ENCODE results near the gene PLXNA2. TPM values are rescaled to one million over a fixed set of nuclear protein-coding genes. Genes with fewer than 3 reads are reported as not detected.

PLXNA2 gene
- total and polyA plus RNA-seq, 8 donors, result 48.7 to 137 (median 72.9) TPM

- Histone ChIP-seq H3K36me3 (peaks cover 0 to 53% (median 20%) of the 10 kb centered on the region in 3 donors), H3K27me3 (no peaks in the 10 kb centered on the region), H3K9me3 (no peaks in the 10 kb centered on the region), H3K4me3 (no peak overlapping the region), H3K4me1 (peaks cover 5 to 13% (median 13%) of the 10 kb centered on the region in 3 donors), H3K27ac (no peak overlapping the region)
- ATAC-seq (no peak), FAIRE-seq (no peak), DNase-seq (no peak)
- no peak for TF ChIP-seq CTCF (IDR thresholded peaks at IDR 0.05)
- 76 to 84% methylated on average over 8 of the region's 8 CpGs for WGBS, 2 donors
- intact Hi-C loops (cut with DNase I), result no loop called here
Observed at GRCh38 chr1:208052135-208052534, 192.0 kb downstream of the PLXNA2 start.

DNA sequence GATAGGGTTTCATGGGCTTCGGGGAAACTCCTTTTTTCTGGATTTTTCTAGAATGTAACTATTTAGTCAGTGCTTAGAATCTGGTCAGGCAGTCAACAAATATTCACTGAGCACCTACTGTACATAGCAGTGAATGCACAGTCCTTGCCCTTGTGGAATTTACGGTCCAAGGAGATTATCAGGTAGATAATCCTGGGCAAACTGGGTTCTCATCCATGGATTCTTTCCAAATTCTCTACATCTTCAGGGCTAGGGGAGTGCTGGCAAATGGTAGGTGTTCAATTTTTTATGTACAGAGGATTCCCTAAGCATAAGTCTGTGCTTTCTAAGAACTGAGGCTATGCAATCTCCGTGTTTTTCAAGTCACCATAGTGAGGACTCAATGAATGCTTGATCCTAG is 192.5 kb downstream of the PLXNA2 start:
- DNase-seq (no peak), FAIRE-seq (no peak), ATAC-seq (no peak)
- peaks cover 8 to 17% (median 16%) of the 10 kb centered on the region in 3 donors for H3K4me1 ChIP-seq
- no peak overlapping the region for H3K4me3 ChIP-seq
- 86 to 94% methylated on average over 3 of the region's 3 CpGs for WGBS, 2 donors
- peaks cover 0 to 53% (median 20%) of the 10 kb centered on the region in 3 donors for H3K36me3 ChIP-seq
- no peaks in the 10 kb centered on the region for H3K9me3 ChIP-seq
- TF ChIP-seq CTCF (IDR thresholded peaks at IDR 0.05), result no peak
- no peaks in the 10 kb centered on the region for H3K27me3 ChIP-seq
- intact Hi-C loops (cut with DNase I), result no loop called here
- H3K27ac ChIP-seq, result no peak overlapping the region

DNA sequence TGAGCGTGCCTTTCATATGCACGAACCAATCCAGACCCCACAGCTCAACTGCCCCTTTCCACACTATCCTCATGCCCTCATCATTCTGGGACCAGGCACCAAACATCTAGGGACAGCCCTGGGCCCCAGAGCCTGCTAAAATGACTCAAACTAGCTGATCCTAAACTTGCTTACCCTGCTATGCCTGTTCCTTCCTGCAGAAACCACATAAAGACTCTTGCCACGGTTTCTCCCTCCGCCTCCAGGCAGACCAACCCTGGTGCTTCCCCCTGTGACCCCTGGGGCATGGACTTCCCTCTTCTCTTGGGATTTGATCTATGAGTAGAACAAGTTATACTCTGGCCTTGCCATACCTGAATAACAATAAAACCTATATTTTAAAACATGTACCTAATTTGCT is 195.3 kb downstream of the PLXNA2 start:
- ATAC-seq (no peak), DNase-seq (no peak), FAIRE-seq (no peak)
- H3K9me3 ChIP-seq, result no peaks in the 10 kb centered on the region
- WGBS, 2 donors, result 89% methylated on average over 4 of the region's 4 CpGs
- H3K4me1 ChIP-seq, result peaks cover 32 to 40% (median 38%) of the 10 kb centered on the region in 3 donors
- peaks cover 0 to 45% (median 19%) of the 10 kb centered on the region in 3 donors for H3K36me3 ChIP-seq
- intact Hi-C loops (cut with DNase I), result no loop called here
- no peak overlapping the region for H3K4me3 ChIP-seq
- no peak for TF ChIP-seq CTCF (IDR thresholded peaks at IDR 0.05)
- H3K27me3 ChIP-seq, result no peaks in the 10 kb centered on the region
- H3K27ac ChIP-seq, result peak overlapping the region in 1 of 4 donors; percentile 64

GRCh38 chr1:208047975-208048374 is 196.2 kb downstream of the PLXNA2 start:
- intact Hi-C loops (cut with DNase I), result no loop called here
- FAIRE-seq (no peak), DNase-seq (no peak), ATAC-seq (peak in 2 of 4 donors; percentile 3 to 12)
- Histone ChIP-seq H3K9me3 (no peaks in the 10 kb centered on the region), H3K27me3 (no peaks in the 10 kb centered on the region), H3K36me3 (peaks cover 0 to 36% (median 12%) of the 10 kb centered on the region in 3 donors), H3K27ac (peak overlapping the region; percentile 31 to 64 (median 49)), H3K4me1 (peaks cover 41 to 47% (median 45%) of the 10 kb centered on the region in 3 donors), H3K4me3 (no peak overlapping the region)
- no peak for TF ChIP-seq CTCF (IDR thresholded peaks at IDR 0.05)
- 52 to 56% methylated on average over 6 of the region's 6 CpGs for WGBS, 2 donors

- Histone ChIP-seq H3K36me3 (peaks cover 0 to 31% (median 7%) of the 10 kb centered on the region in 3 donors), H3K9me3 (no peaks in the 10 kb centered on the region), H3K27me3 (no peaks in the 10 kb centered on the region), H3K27ac (peak overlapping the region; percentile 31 to 64 (median 49)), H3K4me3 (no peak overlapping the region), H3K4me1 (peaks cover 46 to 51% (median 50%) of the 10 kb centered on the region in 3 donors)
- 48 to 51% methylated on average over 6 of the region's 6 CpGs for WGBS, 2 donors
- ATAC-seq, result peak; percentile 1 to 47 (median 18)
- TF ChIP-seq CTCF (IDR thresholded peaks at IDR 0.05), result no peak
- FAIRE-seq, result no peak
- intact Hi-C loops (cut with DNase I), result no loop called here
- peak in 4 of 6 donors; percentile 55 to 84 (median 76) for DNase-seq
Observed at GRCh38 chr1:208047476-208047934, 196.7 kb downstream of the PLXNA2 start.

Data from pancreas (tissue), 10 donors.